Keratinocyte (primary cell): Measurements from ENCODE around the gene ARFGEF3.

ENCODE experiments used
- CTCF ChIP-seq, 3 experiments: IDR thresholded peaks in 1 of 3; conservative IDR thresholded peaks in 1 of 3; optimal IDR thresholded peaks in 1 of 3; 2 replicates in 2 of 3; 3 replicates in 1 of 3; pipeline versions ENCODE3 to v1.5.1; 2011; ENCODE audit warnings: low read length in 3 of 3, mild to moderate bottlenecking in 3 of 3, moderate library complexity in 2 of 3, control low read depth in 1 of 3, inconsistent platforms in 1 of 3; ENCODE audit not compliant: insufficient read depth in 2 of 3; ENCODE audit errors: extremely low read depth in 1 of 3
- EZH2 ChIP-seq: IDR thresholded peaks from one replicate; pipeline ENCODE4 v1.6.1; 2012; ENCODE audit warnings: inconsistent platforms, mild to moderate bottlenecking, low read length, moderate library complexity

- TF ChIP-seq CTCF (optimal IDR thresholded peaks at IDR 0.05 in 1 of 3, IDR thresholded peaks at IDR 0.05 in 1 of 3, conservative IDR thresholded peaks at IDR 0.05 in 1 of 3; ENCODE audit: extremely low read depth in 1 of 3, insufficient read depth in 2 of 3, low read length in 3 of 3) (no peak), EZH2 (no peak)
Measured at GRCh38 chr6:138242987-138243592, 81.4 kb downstream of the ARFGEF3 start.
